Stimulated activated CD4-positive, alpha-beta T cell treated with anti-CD3 and anti-CD28 coated beads, TNF-alpha, amount 100 ng/mL, for 24 hours (primary cell): Measurements from ENCODE around the gene ENKUR.

Source experiments
- DNase-seq, 3 experiments: peaks; one replicate each; pipeline ENCODE4 v3.0.0-alpha.2; 2020; ENCODE audit warnings: low read depth in 3 of 3

ENKUR gene, protein sequence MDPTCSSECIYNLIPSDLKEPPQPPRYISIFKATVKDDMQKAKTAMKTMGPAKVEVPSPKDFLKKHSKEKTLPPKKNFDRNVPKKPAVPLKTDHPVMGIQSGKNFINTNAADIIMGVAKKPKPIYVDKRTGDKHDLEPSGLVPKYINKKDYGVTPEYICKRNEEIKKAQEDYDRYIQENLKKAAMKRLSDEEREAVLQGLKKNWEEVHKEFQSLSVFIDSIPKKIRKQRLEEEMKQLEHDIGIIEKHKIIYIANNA

DNA sequence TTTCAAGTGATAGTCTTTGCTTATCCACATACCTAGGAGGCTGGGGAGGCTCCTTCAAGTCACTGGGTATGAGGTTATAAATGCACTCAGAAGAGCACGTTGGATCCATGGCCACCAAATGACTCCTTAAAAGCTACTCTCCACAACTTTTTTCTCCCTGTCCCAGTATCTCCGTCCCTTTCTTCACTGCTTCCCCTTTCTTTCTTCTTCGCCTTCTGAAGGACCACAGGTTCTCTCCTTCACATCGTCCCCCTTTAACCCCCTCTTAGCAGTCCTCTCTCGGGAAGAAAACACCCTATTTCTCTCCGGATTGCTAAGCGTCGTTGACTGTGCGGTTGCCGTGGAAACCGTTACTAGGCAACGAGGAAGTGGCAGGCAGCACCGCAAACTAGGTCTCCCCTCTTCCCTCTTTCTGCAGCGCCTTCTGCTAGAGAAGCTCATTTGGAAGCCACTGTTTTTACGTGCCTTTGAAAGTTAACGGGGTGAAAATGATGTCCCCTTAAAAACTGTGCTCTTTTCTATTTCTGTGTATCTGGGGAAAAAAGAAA, at the start of gene ENKUR:
ENKUR (minus strand) TSS at position 331 of the 548 bp plus-strand sequence; CDS start at position 109, 222 bp downstream.
- peak; percentile 86 to 92 (median 89) for DNase-seq

DNA sequence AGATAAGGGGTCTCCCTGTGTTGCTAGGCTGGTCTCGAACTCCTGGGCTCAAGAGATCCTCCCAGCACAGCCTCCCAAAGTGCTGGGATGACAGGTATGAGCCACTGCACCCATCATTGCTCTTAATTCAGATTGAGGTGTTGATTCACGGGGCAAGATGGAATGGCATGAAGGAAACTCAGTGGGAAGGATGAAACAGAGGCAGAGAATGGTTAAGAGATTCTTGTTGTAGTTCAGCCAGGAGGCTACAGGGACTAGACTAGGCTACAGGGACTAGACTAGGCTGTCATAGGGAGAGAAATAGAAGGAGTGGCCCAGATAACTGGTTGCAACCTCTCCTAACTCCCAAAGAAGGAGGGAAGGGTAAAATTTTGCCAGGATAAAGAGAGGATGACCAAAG, 48.4 kb upstream of the ENKUR start:
- no peak for DNase-seq

DNA sequence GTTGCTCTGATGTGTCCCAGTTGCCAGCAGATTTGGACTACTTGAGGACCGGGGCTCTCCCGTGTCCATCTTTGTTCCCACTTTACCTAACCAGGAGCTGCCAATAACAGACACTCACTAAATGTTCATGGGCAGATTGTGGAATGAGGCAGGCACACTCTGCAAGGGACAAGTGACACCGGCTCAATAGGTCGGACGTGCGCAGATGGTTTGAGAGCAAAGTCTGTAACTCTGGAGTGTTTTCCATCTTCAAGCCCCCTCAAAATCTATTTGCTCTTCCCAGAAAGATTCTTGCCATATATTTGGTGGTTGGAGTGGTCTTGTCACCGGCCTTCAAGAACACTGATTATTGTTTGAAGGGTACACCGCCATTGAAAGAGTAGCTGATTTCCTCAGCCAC, 47.7 kb upstream of the ENKUR start:
- DNase-seq, result no peak

DNA sequence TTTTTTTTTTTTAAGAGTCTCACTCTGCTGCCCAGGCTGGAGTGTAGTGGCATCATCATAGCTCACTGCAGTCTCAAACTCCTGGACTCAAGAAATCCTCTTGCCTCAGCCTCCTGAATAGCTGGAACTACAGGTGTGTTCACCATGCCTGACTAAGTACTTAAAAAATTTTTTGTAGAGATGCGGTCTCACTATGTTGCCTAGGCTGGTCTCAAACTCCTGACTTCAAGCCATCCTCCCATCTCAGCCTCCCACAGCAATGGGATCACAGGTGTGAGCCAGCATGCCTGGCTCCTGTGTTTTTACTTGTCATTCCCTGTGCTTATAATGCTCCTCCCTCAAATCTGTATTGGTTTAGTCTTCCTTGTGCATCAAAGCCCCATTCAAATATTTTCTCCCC, 47.2 kb upstream of the ENKUR start:
- no peak for DNase-seq

DNA sequence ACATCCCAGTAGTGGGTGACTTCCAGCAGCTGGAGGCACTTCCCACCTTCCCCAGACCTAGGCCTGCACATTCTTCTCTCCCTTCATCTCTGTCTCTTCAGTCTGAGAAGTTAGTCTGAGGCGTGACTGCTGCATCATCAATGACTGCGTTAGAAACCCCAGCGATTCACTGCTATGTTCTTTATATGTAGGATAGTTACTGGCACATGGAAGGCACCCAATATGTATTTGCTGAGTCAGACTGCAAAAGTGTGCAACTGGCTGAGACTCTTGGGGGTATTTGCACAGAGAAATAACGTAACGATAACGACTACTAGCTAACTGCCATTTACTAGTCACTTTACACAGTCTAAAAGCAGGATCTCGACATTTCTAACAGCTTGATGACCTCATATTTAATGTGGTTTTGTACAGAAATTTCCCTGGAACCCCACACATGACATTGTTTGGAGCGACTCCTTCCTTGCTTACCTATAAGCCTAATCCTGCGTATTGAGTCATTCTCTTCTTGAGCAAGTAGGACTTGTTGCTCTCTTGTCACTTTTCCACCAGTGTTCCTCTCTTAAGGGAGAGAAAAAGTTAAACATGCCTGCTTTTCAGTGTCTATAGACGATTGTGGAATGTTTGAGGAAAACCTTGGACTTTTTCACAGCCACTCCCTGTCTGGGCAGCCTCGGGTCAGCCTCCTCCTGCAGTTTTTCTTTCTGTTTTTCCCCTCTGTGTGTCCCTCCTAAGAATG, 45.9 kb upstream of the ENKUR start:
- DNase-seq, result no peak

DNA sequence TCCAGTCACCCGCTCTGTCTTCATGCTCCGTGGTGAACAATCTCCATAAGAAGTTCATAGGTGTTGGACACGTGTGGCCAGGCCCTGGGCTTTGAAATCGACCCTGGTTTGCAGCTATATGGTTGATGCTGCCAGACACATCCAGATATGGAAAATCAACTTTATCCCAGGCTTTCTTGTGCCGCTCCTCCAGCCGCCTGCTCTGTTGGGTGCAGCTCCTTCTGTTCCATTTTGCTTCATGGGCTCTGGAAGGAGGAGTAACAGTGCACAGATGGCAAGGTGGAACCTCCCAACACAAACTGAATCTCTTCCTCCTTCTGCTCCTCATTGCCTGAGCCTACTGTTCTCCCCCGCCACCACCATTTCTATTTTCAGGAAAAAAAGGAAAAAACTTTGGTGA, 45.2 kb upstream of the ENKUR start:
- DNase-seq, result no peak

DNA sequence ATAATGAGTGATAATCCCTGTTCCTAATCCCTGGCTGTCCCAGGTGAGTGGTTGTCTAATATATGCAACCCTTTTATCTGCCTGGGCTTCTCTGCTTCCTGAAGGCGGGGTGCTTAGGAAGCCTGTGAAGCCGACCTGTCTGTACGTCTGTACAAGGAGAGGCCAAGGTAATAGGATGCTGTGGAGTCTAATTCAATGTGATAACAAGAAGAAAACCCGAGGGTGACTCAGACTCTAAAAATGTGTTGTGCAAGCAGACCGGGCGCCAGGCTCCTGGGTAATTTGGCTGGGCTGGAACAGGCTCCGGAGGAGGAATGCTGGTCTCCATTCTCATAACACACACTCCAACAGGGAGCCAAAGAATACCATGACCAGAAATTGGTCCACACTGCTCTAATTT, 44.0 kb upstream of the ENKUR start:
- no peak for DNase-seq

DNA sequence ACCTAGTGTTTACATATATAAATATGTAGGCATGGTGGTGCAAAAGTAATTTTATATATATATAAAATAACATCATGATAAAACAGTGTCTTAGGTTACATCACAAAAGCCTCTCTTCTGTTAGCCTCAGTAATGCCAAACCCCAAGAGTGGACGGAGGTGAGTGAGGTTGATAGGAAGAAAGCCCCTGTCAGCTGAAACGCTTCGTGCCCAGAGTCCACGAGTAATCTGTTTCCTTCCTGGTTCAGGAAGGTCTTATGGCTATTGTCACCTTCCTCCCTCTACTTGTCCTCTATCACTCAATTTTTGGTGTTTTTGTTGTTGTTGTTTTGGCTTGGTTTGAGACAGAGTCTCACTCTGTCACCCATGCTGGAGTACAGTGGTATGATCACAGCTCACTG, 41.9 kb upstream of the ENKUR start:
- no peak for DNase-seq

DNA sequence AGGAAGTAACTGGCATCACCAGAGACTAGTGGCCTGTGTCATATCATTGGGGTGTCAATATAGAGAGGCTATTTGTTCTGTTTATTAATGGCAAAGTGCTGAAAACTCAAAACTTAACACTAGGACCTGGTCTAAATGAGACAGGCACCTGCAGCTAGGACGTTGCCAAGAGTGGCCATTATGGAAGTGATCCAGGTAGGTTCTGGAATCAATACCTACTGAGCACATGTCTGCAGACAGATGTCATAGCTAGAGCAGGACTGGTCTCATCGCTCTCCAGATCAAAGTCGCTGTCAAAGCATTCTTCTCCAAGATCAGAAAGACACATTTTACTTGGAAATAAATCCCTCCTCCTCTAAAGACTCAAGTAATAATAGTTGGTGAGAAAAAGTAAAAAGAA, 40.8 kb upstream of the ENKUR start:
- DNase-seq, result no peak

DNA sequence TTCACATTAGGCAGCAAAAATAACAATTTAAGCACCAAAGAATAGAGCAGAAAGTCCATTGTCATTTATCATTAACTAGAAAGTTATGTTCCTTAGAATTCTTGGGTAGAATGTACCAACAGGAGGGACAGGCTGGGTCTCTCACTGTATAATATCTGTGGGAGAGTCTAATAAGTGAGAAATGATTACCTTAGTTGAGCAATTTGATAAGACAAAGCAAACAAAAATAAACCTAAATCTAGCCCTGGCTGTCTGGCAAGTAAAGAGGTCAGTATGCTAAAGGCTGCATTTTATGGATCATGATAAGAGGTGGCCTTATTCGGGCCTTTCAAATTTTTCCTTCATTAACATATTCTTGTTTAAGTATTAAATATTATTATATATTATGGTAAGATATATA, 36.1 kb upstream of the ENKUR start:
- DNase-seq, result no peak

DNA sequence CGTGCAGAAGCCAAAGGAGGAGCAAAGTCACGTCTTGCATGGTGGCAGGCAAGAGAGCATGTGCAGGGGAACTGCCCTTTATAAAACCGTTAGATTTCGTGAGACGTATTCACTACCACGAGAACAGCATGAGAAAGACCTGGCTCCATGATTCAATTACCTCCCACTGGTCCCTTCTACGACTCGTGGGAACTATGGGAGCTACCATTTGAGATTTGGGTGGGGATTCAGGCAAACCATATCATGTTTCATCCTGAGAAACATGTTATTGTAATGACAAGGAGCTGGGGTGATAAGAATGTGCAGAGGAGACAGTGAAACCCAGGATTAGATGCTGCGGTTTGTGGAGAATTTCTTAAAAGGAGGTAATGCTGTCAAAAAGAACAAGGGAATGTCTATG, 34.4 kb upstream of the ENKUR start:
- DNase-seq, result no peak

DNA sequence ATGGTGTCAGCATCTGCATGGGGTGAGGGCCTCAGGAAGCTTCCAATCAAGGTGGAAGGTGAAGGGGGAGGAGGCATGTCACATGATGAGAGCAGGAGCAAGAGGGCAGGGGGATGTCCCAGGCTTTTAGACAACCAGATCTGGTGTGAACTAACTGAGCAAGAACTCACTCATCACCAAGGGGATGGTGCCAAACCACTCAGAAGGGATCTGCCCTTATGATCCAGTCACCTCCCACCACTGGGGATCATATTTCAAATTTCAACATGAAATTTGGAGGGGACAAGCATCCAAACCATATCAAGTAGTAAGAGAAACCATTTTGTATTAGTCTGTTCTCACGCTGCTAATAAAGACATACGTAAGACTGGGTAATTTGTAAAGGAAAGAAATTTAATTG, 34.0 kb upstream of the ENKUR start:
- no peak for DNase-seq

DNA sequence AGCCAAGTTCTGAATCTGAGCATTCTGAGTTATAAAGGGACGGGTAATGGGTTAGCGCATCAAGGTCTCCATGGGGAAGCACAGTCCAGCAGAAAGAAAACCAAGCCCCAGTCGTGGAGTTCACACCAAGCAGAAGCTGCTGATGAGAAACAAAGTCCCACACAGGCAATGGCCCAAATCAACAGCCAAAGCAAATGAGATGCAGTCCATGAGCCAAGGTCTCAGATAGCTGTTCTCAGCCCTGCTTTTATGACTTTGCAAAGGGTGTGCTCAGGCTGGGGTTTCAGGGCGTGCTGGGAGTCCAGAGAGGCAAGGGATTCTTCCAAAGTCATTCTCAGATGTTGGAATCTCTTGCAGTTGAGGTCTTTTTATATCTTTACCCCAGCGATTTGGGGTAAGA, 32.5 kb upstream of the ENKUR start:
- DNase-seq, result no peak

DNA sequence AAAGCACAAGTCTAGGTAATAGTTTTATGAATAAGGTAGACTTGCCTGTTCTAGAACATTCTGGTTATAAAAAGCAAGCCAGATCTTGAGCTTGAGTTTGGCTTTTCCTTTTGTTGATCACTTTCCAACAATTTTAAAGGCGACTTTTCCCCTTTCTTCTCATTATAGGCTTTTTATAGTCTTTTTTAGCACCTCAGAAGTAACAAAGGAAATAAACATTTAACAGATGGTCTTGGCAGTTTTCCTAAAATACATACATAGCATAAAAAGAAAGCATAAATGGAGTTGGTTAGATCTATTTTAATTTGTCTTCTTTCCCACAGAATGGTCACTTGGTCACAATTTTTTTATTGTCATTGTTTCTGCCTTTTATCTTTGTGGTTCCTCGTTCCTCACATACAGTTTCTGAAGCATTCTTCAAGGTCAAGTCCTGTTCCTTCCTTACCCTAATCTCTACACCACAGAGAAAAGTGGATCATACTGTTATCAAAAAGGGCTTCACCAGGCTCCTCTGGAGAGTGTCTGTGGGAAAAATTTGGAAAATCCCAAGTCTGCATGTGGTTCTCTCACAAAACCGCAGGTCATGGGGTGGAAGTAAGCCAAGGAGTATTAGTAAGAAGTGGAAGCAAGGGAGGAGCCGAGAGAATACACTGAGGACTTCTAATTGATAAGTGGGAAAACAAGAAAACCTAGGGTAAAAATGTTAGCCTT, 31.8 kb upstream of the ENKUR start:
- DNase-seq, result no peak

DNA sequence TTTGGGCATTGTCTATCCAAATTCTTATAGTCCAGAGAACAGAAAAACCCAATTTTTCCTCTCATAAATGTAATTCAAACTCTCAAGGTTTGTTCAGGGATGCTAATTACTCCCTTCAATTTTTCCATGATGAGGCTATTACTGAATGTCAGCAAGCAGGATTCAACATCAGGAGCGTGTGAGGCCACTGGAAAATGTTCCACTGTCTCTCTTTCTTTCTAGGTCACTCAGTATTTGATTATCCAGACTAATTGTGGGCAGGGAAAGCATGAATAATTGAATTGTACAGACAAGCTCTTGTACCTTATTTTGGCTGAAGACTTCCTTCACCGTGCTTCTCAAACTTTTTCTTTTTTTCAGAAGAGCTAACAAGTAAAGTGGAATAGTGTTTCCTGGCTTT, 31.1 kb upstream of the ENKUR start:
- DNase-seq, result no peak

DNA sequence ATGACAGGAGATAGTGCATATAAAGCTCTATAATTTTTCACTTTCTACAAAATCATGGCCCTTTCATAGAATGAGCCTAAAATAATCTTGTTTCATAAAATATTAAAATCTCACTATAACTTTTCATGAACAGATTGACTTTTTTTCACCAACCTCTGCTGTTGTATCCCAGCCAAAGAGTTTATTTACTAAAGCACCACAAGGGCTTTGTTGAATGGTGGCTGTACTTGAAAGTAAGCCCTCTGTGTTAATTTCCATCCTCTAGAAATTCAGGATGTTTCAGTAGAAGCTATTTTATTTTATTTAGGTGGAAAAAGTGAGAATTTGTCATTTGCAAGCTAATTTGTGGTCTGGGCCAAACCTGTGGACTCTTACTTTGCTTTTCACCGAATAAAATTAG, 30.7 kb upstream of the ENKUR start:
- DNase-seq, result no peak

DNA sequence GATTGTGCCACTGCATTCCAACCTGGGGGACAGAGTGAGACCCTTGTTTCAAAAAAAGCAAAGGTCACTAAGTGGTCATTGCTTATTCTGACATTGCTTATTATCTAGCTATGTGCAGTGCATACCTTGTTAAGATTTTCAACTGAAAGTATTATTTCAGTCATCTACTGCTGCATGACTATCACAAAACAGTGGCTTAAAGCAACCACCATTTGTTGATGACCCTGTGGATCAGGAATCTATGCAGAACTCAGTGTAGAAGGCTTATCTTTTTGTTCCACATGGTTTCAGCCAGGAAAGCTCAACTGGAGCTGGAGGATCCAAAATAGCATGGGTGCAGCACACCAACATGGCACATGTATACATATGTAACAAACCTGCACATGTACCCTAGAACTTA, 23.6 kb upstream of the ENKUR start:
- no peak for DNase-seq

DNA sequence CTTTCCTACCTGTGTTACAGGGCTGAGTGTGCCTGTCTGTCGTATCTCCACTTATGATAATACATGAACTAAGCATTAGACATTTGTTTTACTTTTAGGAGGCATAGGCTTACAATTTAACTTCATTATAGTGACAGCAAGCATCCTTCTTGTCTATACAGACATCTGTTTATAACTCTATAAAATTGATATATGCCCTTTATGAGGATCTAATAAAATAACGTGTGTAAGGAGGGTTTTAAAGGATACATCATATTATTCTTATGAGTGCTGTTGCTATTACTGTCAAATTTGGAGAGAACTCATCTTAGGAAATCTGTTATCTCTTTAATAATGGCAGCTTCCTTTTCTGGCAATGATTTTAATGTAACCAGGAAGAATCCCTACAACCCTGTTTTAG, 22.4 kb upstream of the ENKUR start:
- no peak for DNase-seq

DNA sequence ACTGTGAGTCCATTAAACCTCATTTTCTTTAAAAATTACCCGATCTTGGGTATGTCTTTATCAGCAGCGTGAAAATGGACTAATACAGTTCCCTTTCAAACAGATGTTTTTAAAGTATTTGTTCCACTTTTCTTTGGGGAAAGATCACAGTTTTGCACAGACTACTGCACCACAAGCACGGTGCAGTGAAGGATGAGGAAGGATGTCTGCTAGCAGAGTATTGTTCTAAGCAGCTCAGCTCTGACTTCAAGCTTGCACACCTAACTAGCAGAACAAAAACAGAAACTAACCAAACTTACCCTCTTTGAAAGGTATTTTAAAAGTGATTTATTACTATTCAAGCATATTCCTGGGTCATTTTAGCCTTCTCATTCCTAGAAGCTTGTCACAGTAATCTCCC, 20.4 kb upstream of the ENKUR start:
- no peak for DNase-seq

DNA sequence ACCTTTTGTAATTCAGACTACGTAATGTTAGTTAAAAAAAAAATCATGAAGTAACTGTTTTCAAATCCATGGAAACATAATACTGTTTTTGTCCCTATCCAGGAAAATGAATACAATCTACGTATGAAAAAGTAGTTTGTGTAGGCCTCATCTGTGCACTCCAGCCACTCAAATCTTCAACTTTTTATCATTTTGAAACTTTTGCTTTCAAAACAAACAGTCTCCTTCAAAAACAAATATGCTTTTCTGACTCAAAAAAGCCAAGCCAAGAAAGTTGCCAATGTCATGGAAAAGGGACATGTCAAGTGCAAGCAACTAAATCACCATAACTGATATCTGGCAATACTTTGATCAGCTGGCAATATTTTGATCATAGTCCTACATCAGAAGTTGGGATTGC, 13.6 kb upstream of the ENKUR start:
- no peak for DNase-seq

DNA sequence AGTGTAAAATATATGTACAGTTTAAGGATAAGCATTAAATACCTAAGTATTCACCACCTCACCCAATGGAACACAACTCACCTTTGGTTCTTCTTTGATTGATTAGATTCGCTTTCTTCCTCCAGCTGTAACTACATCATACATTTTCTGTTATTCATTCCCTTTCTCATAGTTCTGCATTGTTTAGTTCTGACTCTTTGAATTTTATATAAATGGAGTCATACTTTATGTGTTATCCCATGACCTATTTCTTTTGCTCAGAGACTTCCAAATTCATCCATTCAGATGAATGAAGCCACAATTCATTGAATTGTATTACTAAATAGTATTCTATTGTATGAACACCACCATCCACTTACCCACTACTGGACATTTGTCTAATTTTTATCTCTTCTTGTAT, 12.8 kb upstream of the ENKUR start:
- no peak for DNase-seq

DNA sequence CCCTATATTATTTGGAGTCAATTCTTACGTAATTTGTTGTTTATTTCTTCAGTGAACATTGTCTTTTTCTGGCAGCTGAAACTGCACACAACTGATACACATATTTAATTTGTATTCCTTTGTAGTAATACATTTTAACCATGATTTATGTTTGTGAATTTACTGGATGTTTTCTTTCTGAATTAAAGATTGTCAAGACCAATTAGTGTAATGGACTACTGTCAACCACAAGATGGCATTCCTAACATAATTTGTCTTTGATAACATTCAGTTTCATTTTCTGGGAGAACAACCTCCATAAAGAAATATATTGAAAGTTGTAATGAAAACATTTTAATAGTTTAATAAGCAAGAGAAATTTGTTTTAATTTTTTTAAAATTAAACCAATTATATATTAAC, 10.5 kb upstream of the ENKUR start:
- DNase-seq, result no peak

DNA sequence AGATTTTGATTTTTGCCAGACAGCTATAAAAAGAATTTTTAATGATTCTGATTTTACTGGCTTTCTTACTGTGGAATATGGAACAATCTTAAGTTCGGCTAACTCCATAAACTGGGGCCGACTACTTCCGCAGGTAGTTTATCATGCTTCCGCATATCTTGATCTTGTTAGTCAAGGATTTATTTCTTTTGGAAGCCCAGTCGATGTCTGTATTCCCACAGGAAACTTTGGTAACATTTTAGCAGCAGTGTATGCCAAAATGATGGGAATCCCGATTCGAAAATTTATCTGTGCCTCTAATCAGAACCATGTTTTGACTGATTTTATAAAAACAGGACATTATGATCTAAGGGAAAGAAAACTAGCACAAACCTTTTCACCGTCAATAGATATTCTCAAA, 8.6 kb upstream of the ENKUR start:
- no peak for DNase-seq
